Measurements from ENCODE around the gene ST6GAL1.
"Not testable (repeated sequence)": the region's sequence is repeated elsewhere in the genome, so short reads cannot be mapped to it uniquely, and the experiment has no call there.

Gene ST6GAL1

DNA sequence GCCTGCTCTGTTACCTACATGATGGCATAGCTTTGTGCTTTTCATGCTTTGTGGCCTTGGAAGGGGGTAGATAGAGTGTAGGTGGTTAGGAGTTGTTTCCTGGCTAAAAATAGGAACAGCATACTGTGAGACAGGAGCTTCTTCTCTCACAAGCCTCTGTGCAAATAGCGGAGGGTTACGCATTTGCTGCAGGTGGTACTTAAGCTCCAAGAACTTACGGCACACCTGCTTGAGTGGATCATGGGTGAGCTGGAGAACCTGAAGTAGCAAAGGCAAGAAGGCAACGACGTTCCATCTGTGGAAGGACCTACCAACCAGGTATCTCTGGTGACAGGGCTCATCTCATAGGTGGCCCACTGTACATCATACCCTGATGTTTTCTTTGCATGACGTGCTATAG is 66.0 kb downstream of the ST6GAL1 start:
- DNase-seq: no peak

DNA sequence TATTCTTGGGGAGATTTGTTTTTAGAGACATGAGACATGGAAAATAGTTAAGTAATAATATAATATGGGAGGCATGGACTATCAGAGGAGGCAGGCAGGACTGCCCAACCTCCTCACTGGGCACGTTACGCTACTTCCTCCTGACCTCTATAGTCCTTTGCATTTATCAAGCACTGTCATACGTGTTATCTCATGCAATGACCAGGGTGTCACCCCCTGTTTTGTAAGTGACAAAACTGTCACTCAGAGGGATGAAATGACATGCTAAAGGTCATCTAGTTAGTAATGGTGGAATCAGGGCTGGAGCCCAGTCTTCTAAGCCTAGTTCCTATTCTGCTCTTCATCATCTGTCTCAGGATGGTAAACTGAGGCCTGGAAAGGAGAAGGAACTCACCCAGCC is 66.7 kb downstream of the ST6GAL1 start:
- DNase-seq: no peak

DNA sequence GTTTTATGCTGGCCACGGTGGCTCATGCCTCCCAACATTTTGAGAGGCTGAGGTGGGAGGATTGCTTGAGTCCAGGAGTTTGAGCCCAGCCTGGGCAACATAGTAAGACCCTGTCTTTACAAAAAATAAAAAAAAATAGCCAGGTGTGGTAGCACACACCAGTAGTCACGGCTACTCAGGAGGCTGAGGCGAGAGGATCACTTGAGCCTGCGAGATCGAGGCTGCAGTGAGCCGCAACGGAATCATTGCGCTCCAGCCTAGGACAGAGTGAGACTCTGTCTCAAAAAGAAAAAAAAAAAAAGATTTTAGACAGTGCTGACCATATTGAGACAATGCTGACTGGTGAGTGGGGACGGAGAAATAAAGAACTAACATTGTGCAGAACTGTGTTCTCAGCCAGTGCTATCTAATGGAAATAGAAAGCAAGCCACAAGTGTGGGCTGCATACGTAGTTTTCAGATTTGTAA is 67.2 kb downstream of the ST6GAL1 start:
- no peak for DNase-seq

DNA sequence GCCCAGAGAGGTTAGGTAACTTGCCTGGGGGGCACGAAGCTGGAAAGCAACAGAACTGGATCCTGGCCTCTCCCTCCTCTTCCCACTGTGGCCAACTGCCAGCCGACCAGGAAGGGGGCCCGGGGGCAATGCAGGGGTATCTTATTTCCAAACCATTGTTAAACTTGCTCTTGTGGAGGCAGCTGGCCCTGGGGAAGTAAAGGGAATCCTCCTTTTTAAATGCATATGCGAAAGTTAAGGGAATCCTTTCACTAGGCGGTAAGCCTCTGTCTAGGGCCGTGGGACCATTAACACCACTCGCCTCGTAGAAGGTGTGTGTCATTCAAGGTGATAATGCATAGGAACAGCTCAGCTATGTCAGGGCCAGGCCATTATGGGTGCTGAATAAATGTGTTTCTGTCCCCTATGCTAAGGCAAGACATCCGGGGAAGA is 68.6 kb downstream of the ST6GAL1 start:
- no peak for DNase-seq

DNA sequence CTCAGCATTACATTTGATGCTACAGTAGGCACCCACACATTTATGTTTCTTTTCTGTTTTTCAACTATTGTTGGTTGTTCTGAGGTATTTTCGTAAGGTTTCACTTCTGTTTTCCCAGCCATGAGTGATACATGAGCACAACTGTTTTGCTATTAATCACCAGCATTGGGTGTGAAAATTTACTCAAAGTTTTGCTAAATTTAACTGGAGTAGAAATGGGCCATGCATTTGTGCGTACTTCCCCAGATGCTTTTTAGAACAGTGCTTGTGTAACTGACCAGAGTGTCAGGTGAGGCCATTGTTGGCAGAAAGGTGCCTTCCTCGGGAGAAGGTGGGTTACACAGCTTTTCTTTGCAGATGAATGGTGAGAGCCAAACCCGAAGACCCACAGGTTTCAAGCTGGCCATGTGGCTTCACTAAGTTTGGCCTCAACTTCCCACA is 70.4 kb downstream of the ST6GAL1 start:
- no peak for DNase-seq

DNA sequence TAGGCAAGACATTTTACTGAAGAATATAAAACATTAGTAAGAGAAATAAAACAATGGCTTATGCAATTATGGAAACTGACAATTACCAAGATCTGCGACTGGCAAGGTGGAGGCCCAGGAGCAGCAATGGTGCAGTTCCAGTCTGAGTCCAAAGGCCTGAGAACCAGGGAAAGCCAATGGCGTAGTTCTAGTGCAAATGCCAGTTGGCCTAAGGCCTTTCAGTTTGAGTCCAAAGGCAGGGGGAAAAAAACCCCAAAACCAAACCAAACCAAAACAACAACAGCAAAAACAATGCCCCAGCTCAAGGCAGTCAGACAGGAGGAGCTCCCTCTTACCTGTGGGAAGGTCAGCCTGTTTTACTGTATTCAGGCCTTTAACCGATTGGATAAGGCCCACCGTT is 72.6 kb downstream of the ST6GAL1 start:
- DNase-seq: no peak

DNA sequence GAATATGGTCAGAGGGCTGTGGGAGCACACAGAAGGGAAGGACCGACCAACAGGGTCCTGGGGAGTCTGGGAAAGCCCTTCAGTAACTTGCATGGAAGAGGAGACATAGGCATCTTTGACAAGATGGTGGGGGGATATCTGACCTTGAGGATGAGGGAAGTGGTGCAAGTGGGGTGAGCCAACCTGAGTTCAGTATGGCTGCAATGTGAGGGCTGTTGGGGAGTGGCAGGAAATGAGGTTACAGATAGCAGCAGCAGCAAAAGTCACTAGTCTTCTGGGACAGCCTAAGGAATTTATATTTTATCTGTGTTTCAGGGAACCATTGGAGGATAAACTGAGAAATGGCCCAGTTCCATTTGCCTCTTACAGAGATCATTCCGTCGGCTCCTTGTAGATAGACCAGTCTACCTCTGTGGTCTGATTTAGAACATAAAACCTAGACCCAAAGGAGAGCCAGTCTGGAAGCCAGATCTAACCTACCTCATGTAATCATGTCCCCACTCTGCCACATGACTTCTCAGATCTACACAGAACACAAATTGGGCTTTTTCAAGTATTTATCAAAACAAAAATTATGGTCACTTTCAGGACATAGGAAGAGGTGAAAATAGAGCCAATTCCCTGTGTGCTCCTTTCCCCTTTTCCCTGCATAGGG is 75.6 kb downstream of the ST6GAL1 start:
- no peak for DNase-seq

DNA sequence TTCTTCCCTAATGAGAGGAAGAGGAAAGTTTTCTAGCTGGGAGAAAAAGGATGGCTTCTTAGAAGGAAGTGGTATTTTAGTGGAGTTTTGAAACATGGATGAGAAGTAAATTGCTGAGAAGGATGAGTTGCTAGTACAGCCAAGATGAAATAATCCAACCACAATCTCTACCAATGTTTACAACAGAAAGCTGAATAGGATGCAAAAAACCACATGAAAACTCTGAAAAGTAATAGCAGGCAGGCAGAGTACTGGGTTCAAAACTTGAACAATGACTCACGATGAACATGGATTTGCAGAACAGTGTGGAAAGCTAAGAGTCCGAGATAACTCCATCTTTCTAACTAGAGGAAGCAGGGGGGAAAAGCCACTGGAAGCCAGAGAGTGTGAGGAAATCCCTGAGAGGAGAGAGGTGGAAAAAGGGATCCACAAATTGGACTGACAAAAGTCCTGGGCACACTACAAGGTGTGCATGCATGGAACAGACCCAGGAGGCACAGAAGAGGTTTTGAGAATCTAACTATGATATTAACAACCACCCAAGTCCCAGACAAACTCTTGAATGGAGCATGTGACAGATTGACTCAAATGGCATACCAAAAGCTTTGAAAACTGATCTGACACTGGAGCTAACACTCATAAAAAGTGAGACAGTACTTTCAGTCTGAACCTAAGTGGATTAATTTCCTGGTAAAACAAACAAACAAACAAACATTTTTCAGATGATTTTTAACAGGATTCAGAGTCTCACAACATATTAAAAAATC is 76.7 kb downstream of the ST6GAL1 start:
- DNase-seq: no peak

DNA sequence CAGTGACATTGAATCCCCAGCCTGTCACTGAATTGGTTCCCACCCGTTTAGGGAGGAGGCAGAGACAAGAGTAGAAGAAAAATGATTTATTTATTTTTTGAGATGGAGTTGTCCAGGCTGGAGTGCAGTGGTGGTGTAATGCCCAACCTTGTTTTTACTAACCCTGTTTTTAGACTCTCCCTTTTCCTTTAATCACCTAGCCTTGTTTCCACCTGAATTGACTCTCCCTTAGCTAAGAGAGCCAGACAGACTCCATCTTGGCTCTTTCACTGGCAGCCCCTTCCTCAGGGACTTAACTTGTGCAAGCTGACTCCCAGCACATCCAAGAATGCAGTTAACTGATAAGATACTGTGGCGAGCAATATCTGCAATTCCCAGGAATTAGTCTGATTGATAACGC is 80.1 kb downstream of the ST6GAL1 start:
- DNase-seq: not testable (repeated sequence)

DNA sequence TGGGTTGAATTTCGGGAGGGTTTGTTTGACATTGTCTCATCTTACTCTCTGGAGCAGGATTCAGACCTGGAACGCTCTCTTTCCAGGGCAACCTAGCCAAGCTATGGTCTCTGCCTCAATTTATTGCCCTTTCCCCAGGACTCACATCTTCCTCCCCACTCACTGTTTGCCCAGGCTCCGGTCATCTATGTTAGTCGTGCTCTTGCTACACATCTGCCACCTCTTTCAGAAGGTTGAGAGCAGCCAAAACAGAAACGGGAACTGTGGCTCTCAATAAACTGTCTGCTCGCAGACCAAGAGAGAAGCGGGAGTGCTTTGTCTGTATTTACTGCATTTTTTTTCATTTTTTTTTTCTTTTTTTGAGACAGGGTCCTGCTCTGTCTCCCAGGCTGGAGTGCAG is 81.6 kb downstream of the ST6GAL1 start:
- no peak for DNase-seq

DNA sequence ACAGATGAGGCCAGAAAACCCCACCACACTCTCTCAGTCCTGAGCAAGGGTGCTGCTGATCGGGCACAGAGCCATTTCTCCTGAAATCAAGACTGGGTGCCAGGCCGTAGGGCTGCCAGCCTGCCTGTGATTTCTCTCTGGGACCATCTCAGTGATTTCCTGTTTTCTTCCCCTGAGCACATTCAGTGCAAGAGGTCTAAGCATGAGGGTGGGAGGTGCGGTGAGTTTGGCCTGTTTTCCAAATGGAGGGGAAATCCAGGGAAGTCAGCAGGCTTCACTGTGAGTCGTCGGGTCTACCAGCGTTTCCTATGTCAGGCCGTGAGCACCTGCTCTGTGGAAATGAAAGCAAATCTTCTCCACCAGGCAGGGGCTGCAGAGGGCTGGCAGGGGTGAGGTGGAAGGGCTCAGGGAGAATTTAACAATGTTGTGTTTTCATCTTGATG is 82.3 kb downstream of the ST6GAL1 start:
- DNase-seq: peak; percentile 50

DNA sequence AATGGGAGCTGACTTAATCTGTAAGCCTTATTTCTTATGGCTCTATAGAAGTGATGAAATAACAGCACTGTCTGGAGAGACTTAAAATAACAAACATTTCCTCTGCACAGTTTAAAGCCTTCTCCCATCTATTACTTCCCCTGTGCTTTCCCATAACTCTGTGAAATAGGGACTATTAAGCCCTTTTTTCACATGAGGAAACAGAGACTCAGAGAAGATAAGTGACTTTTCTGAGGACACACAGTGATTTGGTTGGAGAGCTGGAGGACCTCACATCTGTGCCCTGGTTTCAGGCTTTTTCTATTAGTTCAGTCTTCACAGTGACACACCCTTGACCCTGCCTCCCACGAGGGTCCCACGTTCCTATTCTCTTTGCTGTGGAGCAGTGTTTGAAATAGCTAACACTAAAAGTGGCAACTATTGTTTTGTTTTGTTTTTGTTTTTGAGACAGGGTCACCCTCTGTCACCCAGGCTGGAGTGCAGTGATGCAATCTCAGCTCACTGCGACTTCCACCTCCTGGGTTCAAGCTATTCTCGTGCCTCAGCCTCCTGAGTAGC is 82.9 kb downstream of the ST6GAL1 start:
- DNase-seq: no peak

DNA sequence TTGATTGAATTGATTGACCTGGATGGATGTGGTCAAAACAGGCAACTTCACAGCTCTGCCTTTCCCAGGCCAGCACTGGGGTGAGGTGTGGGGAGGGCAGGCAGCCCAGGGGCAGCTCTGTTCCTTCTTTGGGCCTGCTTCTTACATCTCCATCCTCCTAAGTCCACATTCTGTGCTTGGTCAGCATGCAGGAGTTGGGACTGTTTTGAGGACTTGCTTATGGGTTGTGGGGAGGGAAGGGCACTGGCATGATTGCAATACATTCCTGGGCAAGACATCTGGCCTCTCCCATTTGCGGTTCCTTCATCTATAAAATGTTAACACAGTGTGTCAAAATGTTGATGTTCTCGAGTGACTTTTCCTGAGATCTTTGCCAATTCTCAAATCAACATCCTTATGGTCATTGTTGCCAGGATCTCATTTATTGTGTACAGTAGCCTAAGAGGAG is 84.1 kb downstream of the ST6GAL1 start:
- DNase-seq: no peak

DNA sequence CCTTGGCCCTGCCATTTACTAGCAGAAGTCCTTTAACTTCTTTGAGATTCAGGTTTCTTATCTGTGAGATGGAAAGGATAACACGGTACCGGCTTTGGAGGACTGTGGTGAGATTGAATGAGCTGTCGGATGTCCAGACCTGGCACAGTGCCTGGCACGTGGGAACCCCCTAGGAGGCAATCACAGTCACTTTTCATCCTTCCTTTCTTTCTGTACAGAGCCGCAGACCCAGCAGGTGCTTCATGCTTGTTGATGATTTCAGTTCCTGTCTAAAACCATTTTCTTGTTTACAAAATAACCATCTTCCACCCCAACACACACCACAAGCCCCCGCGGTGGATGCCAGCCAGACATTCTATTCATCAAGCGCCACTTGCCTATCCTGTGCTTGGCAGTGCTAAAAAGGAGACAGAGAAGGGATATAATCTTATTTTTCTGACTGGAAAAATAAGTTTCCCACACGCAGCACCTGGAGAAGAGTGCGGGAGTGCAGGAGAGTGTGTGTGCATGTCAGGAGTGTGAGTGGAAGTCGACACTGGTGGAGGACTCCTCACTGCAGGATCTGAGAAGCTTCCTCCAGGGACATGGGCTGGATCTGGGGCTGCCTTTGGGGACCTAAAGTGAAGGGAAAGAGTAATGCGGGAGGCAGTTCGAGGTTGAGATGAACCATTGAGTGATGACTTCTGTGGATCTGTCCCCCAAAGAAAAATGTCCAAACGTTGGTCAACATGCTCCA is 85.7 kb downstream of the ST6GAL1 start:
- peak; percentile 52 for DNase-seq

DNA sequence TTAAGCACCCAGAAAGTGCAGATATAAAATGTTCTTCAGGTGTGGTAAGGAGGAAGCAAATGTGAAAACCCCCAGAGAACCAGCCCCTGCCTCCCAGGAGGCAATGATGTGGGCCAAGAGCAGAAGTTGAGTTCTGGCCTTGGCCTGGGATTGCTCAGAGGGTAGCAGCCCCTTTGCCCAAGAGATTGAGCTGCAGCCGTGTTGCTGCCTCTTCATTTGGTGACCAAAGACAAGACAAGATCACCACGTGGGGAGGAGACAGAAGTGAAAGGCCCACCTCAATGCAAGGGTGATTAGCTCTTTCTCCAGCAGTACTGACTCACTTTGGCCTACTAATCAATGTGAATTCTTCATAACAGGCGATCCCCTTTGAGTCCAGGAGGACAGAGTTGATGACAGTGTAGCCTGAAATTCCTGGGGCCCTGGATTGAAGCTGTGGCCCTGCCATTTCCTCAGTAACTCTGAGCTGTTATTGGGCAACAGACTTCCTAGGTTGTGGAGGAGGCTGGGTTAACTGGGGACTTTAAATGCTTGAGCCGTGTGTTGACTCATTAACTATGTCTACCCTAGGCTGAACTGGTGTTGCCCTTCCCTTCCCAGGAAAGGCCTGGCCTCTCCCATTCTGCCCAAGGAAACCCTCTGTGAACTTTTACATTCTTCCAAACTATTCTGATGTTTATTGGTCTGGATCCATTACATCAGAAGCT is 86.5 kb downstream of the ST6GAL1 start:
- DNase-seq: no peak

DNA sequence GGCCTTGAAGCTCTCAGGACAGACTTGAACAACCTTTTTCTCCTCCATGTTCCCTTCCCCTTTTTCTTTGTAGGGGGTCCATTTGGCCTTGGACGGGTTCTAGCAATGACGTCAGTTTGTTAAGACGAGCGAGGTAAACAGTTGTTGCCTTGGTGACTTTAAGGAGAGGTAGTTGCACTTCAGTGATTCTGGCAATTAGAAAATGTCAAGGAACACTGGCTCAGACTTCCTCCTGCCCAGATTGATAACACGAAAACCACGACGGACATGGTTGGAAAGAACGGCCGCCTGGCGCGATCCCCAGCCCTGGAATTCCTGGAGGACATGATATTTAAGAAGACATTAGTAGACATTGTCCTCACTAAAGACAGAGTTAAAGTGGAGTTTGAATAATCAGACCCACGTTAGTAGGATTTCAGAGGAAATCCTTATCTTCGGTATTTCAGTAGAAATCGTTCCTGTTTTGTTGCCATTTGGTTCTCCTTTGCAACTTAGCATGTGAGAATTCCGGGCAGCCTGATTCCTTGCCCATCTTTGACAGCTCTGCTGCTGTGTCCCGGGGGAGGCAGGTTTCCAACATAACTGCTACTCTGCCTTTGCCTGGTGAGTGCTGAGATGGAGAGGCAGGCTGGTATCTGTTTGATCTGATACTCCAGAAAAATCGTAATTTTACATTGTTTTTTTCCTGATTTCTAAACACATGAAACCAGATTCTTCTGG is 87.3 kb downstream of the ST6GAL1 start:
- no peak for DNase-seq

DNA sequence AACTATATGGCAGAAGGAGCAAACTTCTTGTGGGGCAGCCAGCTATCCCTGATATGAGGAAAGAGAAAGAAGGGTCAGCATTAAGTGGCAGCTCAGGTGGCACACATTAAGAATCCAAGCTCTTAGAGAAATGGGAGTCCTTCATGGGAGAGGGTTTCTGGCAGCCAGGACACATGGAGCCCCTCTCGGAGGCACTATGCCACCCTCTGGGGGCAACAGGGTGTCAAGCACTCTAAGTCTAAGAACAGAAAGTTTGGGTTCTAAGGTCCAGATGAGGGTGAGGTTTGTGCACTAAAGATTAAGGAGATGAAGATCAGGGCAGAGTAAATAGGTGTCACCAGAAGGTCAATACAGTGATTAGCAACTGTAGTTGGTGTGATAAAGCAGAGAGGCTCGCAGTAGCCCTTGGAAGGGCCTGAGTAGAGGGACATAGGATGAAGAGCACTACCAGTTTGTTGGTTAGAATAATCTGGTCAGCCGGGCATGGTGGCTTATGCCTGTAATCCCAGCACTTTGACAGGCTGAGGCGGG is 89.3 kb downstream of the ST6GAL1 start:
- DNase-seq: no peak

DNA sequence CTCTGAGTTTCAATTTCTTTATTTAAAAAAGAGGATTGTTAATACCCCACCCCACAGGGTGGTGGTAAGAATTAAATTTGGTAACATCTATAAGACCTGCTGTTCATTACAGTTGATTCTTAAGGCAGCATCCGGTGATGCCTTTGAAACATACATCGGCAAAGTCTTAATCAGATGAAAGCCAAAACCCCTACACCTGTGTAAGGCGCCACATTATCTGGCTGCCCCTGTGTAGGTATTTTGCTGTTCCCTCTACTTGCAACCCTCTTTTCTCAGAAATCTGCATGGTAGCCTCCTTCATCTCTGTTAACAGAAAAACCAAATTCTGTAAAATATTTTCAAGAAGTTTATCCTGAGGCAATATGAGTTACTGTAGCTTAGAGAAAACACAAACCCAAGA is 90.0 kb downstream of the ST6GAL1 start:
- no peak for DNase-seq

DNA sequence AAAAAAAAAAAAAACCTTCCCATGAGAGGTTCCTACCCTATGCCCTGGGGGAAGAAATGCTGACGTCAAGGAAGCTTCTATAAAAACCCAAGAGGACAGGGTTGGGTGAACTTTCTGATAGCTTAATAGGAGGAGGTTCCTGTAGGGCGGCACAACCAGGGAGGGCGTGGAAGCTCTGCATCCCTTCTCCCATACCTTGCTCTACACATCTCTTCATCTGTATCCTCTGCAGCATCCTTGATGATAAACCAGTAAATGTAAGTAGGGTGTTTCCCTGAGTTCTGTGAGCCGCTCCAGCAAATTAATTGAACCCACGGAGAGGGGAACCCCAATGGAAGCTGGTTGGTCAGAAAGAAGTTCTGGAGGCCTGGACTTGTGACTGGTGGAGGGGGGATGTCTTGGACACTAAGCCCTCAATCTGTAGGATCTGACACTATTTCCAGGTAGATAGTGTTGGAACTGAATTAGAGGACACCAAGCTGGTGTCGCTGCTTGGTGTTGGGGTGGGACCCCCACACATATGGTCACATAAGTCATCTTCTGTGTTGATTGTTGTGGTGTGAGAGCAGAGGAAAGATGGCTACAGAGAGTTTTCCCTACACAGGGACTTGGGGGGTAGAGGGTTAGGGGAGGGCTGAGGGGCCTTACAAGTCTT is 91.5 kb downstream of the ST6GAL1 start:
- DNase-seq: no peak

DNA sequence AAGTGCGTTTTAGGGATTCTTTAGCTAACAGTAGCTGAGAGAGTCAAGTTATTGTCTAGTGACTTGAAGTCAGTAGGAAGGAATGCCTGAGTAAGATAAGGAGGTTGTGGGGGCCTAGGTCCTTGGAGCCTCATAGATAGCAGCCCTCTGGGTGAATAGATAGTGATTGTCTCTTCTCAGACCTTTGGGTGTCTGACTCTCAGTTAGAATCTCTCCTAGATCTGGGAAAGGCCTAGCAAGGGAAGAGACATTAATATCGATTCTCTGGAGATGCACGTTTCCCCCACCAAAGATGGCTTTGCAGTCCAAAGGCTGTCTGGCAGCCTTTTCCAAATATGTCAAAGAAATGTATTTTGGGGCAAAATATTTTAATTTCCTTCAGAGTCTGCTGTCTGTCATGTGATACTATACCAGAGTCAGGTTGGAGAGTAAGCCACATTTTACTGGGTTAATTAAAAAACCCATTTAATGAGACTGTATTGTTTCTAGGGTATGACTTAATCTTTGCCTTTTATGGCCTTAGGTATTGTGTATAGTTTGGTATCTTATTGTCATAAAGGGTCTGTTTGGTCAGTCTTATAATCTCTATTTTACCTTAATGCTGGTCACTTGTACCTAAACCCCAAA is 92.2 kb downstream of the ST6GAL1 start:
- no peak for DNase-seq

DNA sequence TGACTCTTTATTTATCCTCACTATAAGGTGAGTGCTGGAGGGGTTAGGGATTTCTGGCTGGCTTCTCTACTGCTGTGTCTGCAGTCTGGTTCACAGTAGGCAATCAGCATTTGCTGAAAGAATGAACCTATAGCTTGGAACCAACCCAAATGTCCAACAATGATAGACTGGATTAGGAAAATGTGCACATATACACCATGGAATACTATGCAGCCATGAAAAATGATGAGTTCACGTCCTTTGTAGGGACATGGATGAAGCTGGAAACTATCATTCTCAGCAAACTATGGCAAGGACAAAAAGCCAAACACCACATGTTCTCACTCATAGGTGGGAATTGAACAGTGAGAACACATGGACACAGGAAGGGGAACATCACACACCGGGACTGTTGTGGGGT is 93.0 kb downstream of the ST6GAL1 start:
- not testable (repeated sequence) for DNase-seq
